ENCODE data around the gene KLF7.

Gene KLF7

DNA sequence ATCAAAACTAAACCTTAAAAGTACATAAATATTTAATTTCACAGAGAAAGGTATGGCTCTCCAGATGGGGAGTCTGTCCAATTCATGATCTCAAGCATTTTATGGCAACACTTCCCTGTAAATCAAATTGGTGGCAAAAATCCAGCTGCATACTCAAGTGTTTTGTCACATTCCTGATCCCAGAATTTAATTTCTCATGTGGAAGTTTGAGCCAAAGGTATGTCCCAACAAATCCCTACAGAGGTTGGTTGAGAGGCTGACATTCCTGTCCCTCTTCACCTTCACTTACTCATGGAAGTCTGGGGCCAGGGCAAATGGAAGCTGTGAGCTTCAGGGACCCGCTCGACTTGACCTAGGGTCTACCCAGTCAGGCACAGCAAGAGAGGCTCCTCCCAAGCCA is 17.7 kb downstream of the KLF7 start:
- DNase-seq: no peak

GRCh38 chr2:207144173-207144785 is 21.5 kb downstream of the KLF7 start:
- DNase-seq: no peak

GRCh38 chr2:207143215-207144172 is 22.3 kb downstream of the KLF7 start:
- DNase-seq: peak; percentile 21

- DNase-seq: no peak
These were observed 23.3 kb downstream of the KLF7 start for GRCh38 chr2:207142461-207142860.

DNA sequence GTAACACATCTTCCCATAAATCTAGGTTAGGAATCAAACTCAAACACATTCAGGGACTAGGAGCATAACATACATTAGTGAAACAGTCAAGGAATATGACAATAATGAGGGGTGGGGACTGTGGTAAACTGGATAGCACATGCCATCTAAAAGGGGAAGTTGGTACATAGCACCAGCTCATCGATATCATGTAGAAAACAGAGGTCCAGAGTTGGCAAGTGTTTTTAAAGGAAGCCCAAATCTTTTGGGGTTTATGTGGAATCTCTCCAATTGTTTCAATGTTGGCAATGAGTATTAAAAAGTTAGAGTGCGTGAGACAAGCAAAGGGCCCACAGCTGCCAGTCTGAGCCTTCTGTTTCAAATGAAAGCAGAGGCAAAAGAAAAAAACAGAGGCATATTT is 24.4 kb downstream of the KLF7 start:
- DNase-seq: no peak

DNA sequence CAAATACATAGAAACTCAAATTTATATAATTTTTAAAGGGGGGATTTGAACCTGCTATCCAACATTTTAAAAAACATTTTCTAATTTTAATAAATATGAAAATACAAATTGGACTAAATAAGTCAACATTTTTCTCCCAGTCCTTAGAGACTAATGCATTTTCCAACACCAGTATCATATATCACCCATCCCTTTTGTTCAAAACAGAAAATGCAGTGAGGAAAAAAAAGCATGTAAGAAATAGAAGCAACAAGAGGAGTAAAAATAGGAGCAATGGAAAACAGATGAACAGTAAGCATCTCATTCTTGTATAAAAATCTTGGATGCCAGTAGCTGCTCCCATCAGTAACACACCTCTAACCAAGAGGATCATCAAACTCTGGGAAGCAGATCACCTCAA is 25.5 kb downstream of the KLF7 start:
- no peak for DNase-seq

DNA sequence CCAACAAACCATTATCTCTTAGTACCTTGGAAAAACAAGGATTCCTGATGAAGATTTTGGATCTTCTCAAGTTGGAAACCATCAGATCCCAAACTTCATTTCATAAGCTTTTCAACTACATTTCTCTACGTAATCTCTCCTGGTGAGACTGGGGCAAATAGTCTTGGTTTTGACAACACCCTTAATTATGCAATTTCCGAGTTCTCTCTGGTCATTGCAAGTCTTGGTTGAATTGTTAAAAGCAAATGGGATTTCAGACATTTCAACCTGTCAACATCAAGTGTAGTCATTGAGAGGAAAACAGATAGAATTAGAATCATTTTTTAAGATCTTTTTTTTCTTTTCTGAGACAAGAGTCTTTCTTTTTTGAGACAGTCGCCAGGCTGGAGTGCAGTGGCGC is 26.2 kb downstream of the KLF7 start:
- DNase-seq: no peak

- DNase-seq: no peak
These were observed 27.0 kb downstream of the KLF7 start for GRCh38 chr2:207138627-207139297.

DNA sequence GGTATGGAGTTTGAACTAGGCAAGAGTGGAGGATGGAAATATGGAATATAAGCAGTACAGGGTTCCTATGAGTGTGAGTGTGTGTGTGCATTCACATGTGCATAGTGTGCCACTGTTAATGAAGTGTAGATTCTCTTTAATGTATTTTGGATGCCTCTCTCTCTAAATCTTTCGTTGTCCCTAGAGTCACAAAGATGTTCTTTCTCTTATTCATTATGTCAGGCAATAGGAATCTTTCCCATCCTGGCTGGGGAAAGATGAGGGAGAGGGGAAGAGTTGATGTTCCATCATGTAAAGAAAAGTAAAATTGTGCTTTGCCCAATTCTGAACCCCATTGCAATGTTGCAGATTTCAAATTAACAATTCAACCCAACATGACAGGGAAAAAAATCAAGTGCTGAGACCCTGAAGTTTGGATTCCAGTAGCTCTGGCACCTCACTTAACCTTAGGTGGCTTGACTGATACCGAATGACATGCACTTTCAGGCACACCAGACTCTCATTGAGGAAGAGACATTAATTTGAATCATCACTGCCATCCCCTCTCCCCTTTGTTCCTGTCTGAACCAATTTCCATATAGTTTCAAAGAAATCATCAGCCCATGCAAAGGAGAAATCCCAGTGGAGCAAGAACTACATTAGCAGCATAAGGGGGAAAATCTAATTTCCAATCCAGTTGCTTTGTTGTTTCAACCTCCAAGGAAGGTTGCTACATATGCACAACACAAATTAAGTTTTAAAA is 28.0 kb downstream of the KLF7 start:
- no peak for DNase-seq

GRCh38 chr2:207136874-207137273 is 28.9 kb downstream of the KLF7 start:
- no peak for DNase-seq

- no peak for DNase-seq
These were observed 29.8 kb downstream of the KLF7 start for GRCh38 chr2:207135801-207136457.

GRCh38 chr2:207135340-207135739 is 30.4 kb downstream of the KLF7 start:
- DNase-seq: no peak

DNA sequence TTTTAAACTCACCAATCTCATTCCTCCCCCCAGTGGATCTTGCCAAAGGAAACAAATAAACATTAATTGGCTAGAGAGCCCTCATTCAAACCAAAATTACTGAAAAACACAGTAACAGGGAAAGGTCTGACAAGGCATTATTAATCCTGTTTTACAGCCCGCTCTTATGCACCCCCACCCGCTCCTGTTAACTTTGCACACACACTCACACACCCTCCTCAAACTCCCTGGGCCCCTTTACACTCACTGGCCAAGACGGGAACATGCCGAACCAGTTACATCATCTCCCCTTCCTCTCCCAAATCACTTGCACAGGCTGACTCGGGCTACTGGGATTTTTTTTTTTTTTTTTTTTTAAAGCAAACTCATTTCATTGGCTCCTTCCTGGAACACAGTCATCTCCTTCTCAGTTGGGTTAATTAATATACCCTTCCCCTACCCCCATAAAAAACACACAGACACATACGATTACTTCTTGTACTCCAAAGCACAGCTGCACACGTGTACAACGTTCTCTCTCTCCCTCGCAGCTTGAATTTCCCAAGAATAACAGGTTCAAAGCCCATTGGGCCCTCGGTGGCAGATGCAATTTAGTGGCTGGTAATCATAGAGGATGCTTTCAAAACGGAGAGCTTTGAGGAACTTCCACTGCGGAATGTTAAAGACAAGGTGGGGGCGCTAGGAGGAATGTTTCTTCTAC is 31.8 kb downstream of the KLF7 start:
- no peak for DNase-seq

DNA sequence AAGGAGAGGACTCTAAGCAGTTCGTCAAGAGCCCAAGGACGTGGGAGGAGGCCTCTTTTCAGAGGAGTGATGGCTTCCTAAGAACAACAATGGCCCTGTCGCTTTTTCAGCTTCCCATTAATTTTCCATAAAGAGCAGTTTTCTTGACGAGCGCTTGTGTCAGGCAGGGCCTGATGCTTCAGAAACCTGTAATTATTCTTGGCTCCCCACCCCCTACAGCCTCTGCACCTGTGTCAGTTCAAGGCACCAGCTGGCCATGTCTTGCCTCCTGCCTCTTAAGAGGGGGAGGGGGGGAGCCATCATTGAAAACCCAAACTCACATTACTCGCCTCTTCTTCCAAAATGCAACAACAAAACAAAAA is 32.3 kb downstream of the KLF7 start:
- DNase-seq: no peak

- DNase-seq: no peak
These were observed 33.7 kb downstream of the KLF7 start for GRCh38 chr2:207132019-207132418.

DNA sequence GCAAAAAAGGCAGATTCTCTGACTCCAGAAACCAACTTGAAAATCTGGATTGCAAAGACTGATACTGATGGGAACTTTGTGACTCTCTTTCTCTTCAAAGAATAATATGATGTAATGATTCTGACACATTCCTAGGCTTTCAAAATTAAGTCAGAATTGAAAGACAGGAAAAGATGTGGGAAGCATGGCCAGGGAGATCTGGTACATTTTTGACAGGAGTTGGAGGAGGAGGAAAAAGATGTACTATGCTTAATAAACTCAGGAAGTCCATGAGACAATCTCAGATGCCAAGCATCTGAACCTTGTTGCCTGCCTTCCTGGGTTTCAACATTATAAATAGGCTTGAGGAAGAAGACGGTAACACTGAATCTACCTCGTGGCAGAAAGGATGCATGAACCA is 34.2 kb downstream of the KLF7 start:
- no peak for DNase-seq

GRCh38 chr2:207130958-207131521 is 34.7 kb downstream of the KLF7 start:
- DNase-seq: no peak

GRCh38 chr2:207129821-207130220 is 35.9 kb downstream of the KLF7 start:
- no peak for DNase-seq

DNA sequence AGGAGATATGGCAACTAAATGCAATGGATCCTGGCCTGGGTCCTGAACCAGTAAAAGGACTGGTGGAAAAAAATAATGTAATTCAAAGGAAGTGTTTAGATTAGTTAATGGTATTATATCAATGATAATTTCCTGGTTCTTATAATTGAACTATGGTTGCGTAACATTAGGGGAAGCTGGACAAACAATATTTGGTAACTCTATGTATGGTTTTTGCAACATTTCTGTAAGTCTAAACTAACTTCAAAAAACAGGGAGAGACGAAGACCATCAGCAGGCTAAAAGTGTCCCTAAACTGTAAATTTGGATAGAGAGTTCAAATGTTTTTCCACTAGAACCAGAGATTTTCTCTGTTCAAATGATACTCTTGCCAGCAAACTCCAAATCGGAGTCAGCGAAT is 36.9 kb downstream of the KLF7 start:
- DNase-seq: no peak

DNA sequence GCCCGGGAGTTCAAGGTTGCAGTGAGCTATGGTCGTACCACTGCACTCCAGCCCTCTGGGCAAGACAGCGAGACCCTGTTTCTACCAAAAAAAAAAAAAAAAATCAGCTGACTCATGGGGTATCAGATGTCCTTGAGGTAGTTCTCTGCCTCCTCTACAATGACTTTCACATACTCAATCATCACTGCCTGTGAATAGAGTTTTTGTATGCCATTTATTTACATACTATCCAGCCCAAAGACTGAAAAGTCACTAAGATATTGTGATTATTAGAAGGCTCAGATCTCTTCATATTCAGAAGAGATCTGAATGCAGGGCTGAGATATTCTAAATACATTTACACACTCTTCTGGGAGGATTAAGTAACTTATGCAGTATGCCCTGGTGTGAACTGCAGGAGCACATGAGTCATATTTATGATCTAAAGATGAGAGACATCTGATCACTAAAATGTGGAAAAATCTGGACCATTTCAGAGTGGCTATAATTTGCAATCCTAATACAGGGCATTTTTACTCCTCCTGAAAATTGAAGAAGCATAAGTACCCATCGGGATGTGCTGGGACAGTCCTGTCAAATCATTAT is 38.9 kb downstream of the KLF7 start:
- DNase-seq: no peak

- no peak for DNase-seq
These were observed 41.9 kb downstream of the KLF7 start for GRCh38 chr2:207123776-207124391.
